ENCODE results near the gene IQCN. TPM values are rescaled to one million over a fixed set of nuclear protein-coding genes. Genes with fewer than 3 reads are reported as not detected.

IQCN gene
- total and polyA plus RNA-seq, 2 donors (not counting 1 experiment from before 2014, with no cell fraction given), result 52.0 to 63.6 TPM

DNA sequence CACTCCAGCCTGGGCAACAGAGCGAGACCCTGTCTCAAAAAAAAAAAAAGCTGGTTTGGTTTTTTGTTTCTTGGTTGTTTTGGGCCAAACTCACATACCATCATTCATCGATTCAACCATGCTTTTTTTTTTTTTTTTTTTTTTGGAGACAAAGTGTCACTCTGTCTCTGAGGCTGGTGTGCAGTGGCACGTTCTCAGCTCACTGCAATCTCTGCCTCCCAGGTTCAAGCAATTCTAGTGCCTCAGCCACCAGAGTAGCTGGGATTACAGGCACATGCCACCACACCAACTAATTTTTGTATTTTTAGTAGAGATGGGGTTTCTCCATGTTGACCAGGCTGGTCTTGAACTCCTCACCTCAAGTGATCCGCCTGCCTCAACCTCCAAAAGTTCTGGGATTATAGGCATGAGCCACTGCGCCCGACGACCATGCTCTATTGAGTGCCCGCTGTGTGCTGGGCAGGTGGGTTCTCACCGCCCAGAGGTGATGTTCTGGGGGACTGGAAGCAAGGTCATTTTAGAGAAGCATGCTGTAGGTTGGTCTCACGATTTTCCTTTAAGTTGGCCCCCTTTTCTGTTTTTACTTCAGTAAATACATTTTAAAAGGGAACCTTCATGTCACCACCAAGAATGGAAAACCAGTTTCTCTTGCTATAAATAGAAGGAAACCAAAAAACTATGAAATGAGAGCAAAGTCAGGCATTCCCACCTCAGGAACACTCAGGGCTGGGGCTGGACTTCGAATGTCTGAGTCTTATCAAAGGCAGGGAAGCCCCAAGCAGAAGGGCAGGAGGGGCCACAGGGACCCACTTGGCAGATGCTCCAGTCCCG, 15.4 kb upstream of the IQCN start:
- Histone ChIP-seq H3K9ac (ENCODE audit: low read length) (no peak overlapping the region), H3K9me3 (ENCODE audit: control extremely low read depth in 1 of 3, control insufficient read depth in 2 of 3, insufficient read depth in 1 of 3, low read length in 2 of 3) (no peaks in the 10 kb centered on the region), H4K20me1 (ENCODE audit: control insufficient read depth, insufficient read depth, low read length, poor library complexity, severe bottlenecking) (no peaks in the 10 kb centered on the region), H3K4me2 (replicated peaks; ENCODE audit: low read depth, low read length, poor library complexity, severe bottlenecking) (peak overlapping the region; percentile 99), H3K4me1 (ENCODE audit: control insufficient read depth in 2 of 2, insufficient read depth in 2 of 2, low read length in 2 of 2) (peaks cover 50 to 73% of the 10 kb centered on the region in 2 donors), H3K36me3 (replicated peaks in 1 of 2; ENCODE audit: control extremely low read depth in 1 of 2, control insufficient read depth in 1 of 2, extremely low read depth in 1 of 2, insufficient read depth in 2 of 2, low read length in 1 of 2) (no peaks in the 10 kb centered on the region), H3K4me3 (ENCODE audit: control extremely low read depth in 1 of 5, extremely low read depth in 1 of 5, insufficient read depth in 1 of 5, low read depth in 2 of 5, low read length in 4 of 5) (peak overlapping the region in 1 of 5 experiments; percentile 20), H3K79me2 (ENCODE audit: control insufficient read depth, insufficient read depth, low read length) (no peaks in the 10 kb centered on the region), H2AFZ (ENCODE audit: insufficient read depth, low read depth, low read length, poor library complexity, severe bottlenecking) (no peak overlapping the region), H3K27me3 (replicated peaks in 1 of 4; ENCODE audit: control extremely low read depth in 1 of 4, control insufficient read depth in 3 of 4, insufficient read depth in 4 of 4, low read length in 3 of 4) (no peaks in the 10 kb centered on the region), H3K27ac (ENCODE audit: low read length in 2 of 2) (peak overlapping the region; percentile 100)
- CTCF ChIA-PET, result interaction anchor here (0.6 to 6.5 kb wide), 7 partner anchors 9 to 1214 kb away, joined by 3 to 138 read pairs (median 6); partner anchors contain the start of genes JUND and LSM4
- ATAC-seq (ENCODE audit: low read depth), result no peak
- Mint-ChIP-seq H3K9me3 (ENCODE audit: insufficient read depth) (no peaks in the 10 kb centered on the region), H3K4me1 (peaks cover 63% of the 10 kb centered on the region), H3K27me3 (no peaks in the 10 kb centered on the region), H3K4me3 (peak overlapping the region; percentile 82), H3K27ac (peak overlapping the region; percentile 93)
- 20% methylated on average over 2 of the region's 12 CpGs for WGBS (ENCODE audit: insufficient coverage)
- POLR2A ChIA-PET, result interaction anchor here (0.6 to 6.6 kb wide), 9 partner anchors 10 to 872 kb away, joined by 3 to 318 read pairs (median 7); partner anchors contain the start of gene JUND
- intact Hi-C loops (cut with micrococcal nuclease), result loop anchor here (1.0 to 5.0 kb wide), 4 partner anchors 7 to 267 kb away; partner anchors contain the start of gene LSM4
- peak; percentile 25 for DNase-seq
- no peak for TF ChIP-seq EZH2 (IDR thresholded peaks at IDR 0.05; ENCODE audit: borderline replicate concordance, insufficient read depth, low read depth, low read length, poor library complexity, severe bottlenecking)
- TF ChIP-seq, protein P1, sequence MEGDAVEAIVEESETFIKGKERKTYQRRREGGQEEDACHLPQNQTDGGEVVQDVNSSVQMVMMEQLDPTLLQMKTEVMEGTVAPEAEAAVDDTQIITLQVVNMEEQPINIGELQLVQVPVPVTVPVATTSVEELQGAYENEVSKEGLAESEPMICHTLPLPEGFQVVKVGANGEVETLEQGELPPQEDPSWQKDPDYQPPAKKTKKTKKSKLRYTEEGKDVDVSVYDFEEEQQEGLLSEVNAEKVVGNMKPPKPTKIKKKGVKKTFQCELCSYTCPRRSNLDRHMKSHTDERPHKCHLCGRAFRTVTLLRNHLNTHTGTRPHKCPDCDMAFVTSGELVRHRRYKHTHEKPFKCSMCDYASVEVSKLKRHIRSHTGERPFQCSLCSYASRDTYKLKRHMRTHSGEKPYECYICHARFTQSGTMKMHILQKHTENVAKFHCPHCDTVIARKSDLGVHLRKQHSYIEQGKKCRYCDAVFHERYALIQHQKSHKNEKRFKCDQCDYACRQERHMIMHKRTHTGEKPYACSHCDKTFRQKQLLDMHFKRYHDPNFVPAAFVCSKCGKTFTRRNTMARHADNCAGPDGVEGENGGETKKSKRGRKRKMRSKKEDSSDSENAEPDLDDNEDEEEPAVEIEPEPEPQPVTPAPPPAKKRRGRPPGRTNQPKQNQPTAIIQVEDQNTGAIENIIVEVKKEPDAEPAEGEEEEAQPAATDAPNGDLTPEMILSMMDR (IDR thresholded peaks at IDR 0.05), result no peak
